Activated naive CD8-positive, alpha-beta T cell treated with anti-CD3 and anti-CD28 coated beads, Interleukin-2, amount 50 U/mL, for 16 hours (primary cell): ENCODE results near the gene RGPD6.
"Not testable (repeated sequence)": the region's sequence is repeated elsewhere in the genome, so short reads cannot be mapped to it uniquely, and the experiment has no call there.

Source experiments
- DNase-seq: peaks from one replicate; pipeline ENCODE4 v3.0.0-alpha.2; 2020; ENCODE audit warnings: low read depth, low spot score

The RGPD6 gene

GRCh38 chr2:110481200-110481599 is 95.8 kb downstream of the RGPD6 start:
- DNase-seq: not testable (repeated sequence)

- DNase-seq: not testable (repeated sequence)
These were observed 96.9 kb downstream of the RGPD6 start for GRCh38 chr2:110480084-110480483.

- not testable (repeated sequence) for DNase-seq
These were observed 99.7 kb downstream of the RGPD6 start for GRCh38 chr2:110477370-110477769.

- DNase-seq: not testable (repeated sequence)
These were observed 100.1 kb downstream of the RGPD6 start for GRCh38 chr2:110476952-110477351.

- not testable (repeated sequence) for DNase-seq
These were observed 101.2 kb downstream of the RGPD6 start for GRCh38 chr2:110475627-110476359.

- not testable (repeated sequence) for DNase-seq
These were observed 102.1 kb downstream of the RGPD6 start for GRCh38 chr2:110474898-110475297.

GRCh38 chr2:110473059-110473358 is 104.0 kb downstream of the RGPD6 start:
- DNase-seq: not testable (repeated sequence)

- DNase-seq: not testable (repeated sequence)
These were observed 104.6 kb downstream of the RGPD6 start, which contains the start of gene LIMS4 for GRCh38 chr2:110472171-110473058. Gene LIMS4 (minus strand): TSS chr2:110472816. CDS start chr2:110472778, 38 bp downstream.

GRCh38 chr2:110468921-110469320 is 108.1 kb downstream of the RGPD6 start:
- DNase-seq: not testable (repeated sequence)

- DNase-seq: not testable (repeated sequence)
These were observed 111.7 kb downstream of the RGPD6 start for GRCh38 chr2:110465312-110465711.
